ENCODE data around the gene HIPK2. TPM values are rescaled to one million over a fixed set of nuclear protein-coding genes. Genes with fewer than 3 reads are reported as not detected.

The HIPK2 gene
- total RNA-seq, 1 donor from 2014 or later, result 23.0 TPM

DNA sequence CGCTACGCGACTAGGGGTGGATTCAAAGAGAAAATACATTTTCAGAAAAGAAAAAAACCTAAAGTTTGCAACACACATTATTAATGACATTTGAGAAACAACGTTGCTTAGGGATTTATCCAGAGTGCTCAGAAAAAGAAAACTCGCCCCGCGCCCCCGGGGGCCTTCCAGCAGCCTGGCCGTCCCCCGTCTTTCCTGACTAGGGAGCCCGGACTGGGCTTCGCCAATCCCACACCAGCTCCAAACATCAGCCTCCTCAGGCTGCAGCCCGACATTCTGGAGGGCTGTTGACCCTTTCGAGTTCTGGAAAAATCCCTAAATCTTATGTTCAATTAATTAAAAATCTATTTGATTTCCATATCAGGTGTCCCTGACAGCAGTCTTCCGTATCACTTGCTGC, 205.7 kb downstream of the HIPK2 start:
- TF ChIP-seq, protein P1, sequence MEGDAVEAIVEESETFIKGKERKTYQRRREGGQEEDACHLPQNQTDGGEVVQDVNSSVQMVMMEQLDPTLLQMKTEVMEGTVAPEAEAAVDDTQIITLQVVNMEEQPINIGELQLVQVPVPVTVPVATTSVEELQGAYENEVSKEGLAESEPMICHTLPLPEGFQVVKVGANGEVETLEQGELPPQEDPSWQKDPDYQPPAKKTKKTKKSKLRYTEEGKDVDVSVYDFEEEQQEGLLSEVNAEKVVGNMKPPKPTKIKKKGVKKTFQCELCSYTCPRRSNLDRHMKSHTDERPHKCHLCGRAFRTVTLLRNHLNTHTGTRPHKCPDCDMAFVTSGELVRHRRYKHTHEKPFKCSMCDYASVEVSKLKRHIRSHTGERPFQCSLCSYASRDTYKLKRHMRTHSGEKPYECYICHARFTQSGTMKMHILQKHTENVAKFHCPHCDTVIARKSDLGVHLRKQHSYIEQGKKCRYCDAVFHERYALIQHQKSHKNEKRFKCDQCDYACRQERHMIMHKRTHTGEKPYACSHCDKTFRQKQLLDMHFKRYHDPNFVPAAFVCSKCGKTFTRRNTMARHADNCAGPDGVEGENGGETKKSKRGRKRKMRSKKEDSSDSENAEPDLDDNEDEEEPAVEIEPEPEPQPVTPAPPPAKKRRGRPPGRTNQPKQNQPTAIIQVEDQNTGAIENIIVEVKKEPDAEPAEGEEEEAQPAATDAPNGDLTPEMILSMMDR (IDR thresholded peaks at IDR 0.05), result no peak
- Mint-ChIP-seq H3K9me3 (no peaks in the 10 kb centered on the region), H3K27me3 (no peaks in the 10 kb centered on the region), H3K27ac (no peak overlapping the region), H3K36me3 (ENCODE audit: low read depth) (peaks cover 39% of the 10 kb centered on the region), H3K4me1 (no peaks in the 10 kb centered on the region), H3K4me3 (no peak overlapping the region)
- intact Hi-C loops (cut with micrococcal nuclease), result no loop called here
- no peak for ATAC-seq (ENCODE audit: low read depth)
- DNase-seq, result no peak
- ChIA-PET CTCF (no interaction called here), POLR2A (no interaction called here)

DNA sequence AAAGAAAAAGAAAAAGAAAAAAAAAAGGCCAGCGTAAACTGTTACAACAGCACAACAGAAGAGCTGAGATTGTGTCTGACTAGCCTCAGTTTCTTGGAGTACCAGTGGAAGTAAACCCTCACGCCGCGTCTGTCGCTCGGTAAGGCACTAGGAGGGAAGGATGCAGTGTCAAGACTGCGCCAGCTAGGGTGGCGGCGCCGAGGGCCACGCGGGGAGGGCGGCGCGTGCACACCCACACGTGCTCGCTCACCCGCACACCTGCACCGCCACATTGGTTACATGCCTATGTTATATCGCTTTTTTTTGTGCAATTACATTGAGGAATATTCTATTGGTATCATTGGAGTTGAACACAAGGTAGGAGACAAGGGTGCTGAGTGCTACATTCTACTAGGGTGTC, 206.1 kb downstream of the HIPK2 start:
- no peaks in the 10 kb centered on the region for H3K4me1 Mint-ChIP-seq
- CTCF ChIA-PET, result no interaction called here
- intact Hi-C loops (cut with micrococcal nuclease), result no loop called here
- no peak for ATAC-seq (ENCODE audit: low read depth)
- H3K9me3 Mint-ChIP-seq, result no peaks in the 10 kb centered on the region
- TF ChIP-seq, protein P1 (IDR thresholded peaks at IDR 0.05), result no peak
- H3K4me3 Mint-ChIP-seq, result no peak overlapping the region
- no peaks in the 10 kb centered on the region for H3K27me3 Mint-ChIP-seq
- no peak overlapping the region for H3K27ac Mint-ChIP-seq
- POLR2A ChIA-PET, result no interaction called here
- no peak for DNase-seq
- H3K36me3 Mint-ChIP-seq (ENCODE audit: low read depth), result peaks cover 39% of the 10 kb centered on the region

DNA sequence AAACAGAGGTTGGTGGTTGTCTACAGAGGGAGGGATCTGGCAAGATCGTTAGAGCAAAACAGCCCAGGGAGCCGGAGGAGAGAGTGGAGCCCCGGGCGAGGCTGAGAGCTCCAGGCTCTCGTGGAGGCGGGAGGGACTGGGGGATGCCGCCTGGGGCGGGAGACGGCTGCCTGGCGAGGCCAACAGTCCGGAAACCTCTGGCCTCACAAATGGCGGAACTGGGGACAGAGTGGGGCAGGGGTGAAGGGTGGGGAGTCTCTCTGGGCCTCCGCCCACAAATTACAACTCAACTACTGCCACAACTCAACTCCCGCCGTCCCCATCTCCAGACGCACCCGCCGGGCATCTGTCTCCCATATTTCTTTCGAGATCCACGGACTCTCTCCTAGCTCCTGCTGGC, 206.6 kb downstream of the HIPK2 start:
- TF ChIP-seq, protein P1 (IDR thresholded peaks at IDR 0.05), result no peak

DNA sequence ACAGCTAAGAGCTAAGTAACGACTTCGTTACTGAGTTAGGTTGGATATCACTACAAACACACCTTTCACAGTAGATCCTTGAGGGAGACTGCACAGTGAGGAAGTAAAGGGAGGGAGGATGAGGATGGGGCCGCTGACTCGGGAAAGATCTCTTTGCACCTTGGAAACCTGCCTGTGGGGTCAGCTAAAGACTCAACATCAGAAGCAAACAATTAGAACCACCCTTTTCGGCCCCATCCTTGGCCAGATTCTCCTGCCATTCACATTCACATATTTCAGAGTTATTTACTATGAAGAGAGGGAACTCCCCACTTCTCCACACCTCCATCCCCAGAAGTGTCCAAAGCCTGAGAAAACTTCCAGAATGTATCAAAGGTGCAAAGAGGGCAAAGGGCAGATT, 207.2 kb downstream of the HIPK2 start:
- TF ChIP-seq, protein P1 (IDR thresholded peaks at IDR 0.05), result no peak
- Mint-ChIP-seq H3K4me3 (no peak overlapping the region), H3K27ac (no peak overlapping the region), H3K27me3 (no peaks in the 10 kb centered on the region), H3K4me1 (no peaks in the 10 kb centered on the region), H3K36me3 (ENCODE audit: low read depth) (peaks cover 32% of the 10 kb centered on the region), H3K9me3 (no peaks in the 10 kb centered on the region)
- no peak for DNase-seq
- ATAC-seq (ENCODE audit: low read depth), result no peak
- intact Hi-C loops (cut with micrococcal nuclease), result no loop called here
- ChIA-PET CTCF (no interaction called here), POLR2A (no interaction called here)

More for the DNA sequence above, 206.6 kb downstream of the HIPK2 start:
- ChIA-PET POLR2A (no interaction called here), CTCF (no interaction called here)
- ATAC-seq (ENCODE audit: low read depth), result no peak
- intact Hi-C loops (cut with micrococcal nuclease), result no loop called here
- Mint-ChIP-seq H3K9me3 (no peaks in the 10 kb centered on the region), H3K4me3 (no peak overlapping the region), H3K27me3 (no peaks in the 10 kb centered on the region), H3K4me1 (no peaks in the 10 kb centered on the region), H3K27ac (no peak overlapping the region), H3K36me3 (ENCODE audit: low read depth) (peaks cover 37% of the 10 kb centered on the region)
- no peak for DNase-seq

DNA sequence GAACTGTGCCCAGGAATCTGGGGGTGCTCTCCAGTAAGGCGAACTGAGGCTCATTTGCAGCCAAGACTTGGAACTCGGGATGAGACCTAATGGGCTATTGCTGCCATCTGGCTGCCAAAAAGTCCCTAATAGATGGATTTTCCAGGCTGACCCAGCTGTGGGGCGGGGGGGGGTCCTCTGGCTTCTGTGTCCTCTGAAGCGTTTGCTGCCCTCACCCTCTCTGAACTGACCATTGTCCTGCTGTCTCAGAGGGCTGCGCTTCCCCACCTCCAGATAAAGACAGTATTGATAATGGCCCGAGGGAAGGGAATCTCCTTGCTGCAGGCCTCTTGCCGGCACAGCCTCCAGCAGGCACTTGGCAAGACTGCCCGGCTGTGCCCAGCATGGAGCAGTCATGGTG, 207.7 kb downstream of the HIPK2 start:
- intact Hi-C loops (cut with micrococcal nuclease), result no loop called here
- DNase-seq, result no peak
- H3K27me3 Mint-ChIP-seq, result no peaks in the 10 kb centered on the region
- TF ChIP-seq, protein P1 (IDR thresholded peaks at IDR 0.05), result no peak
- H3K36me3 Mint-ChIP-seq (ENCODE audit: low read depth), result peaks cover 27% of the 10 kb centered on the region
- ChIA-PET CTCF (no interaction called here), POLR2A (no interaction called here)
- no peak overlapping the region for H3K4me3 Mint-ChIP-seq
- no peaks in the 10 kb centered on the region for H3K9me3 Mint-ChIP-seq
- H3K4me1 Mint-ChIP-seq, result no peaks in the 10 kb centered on the region
- H3K27ac Mint-ChIP-seq, result no peak overlapping the region
- no peak for ATAC-seq (ENCODE audit: low read depth)

Measured in activated B cell treated with CpG ODN at 0.5 μM for 24 hours (primary cell).